IMR-90 (cell line): Measurements from ENCODE around the gene RHOF. TPM values are rescaled to one million over a fixed set of nuclear protein-coding genes. Genes with fewer than 3 reads are reported as not detected.

ENCODE experiments used
- ATAC-seq: fragments of 200-7000 bp; cut with Tn5 transposase; 2 replicates; pipeline ENCODE4 v1.9.1; 2020; ENCODE audit warnings: low read depth, mild to moderate bottlenecking, moderate library complexity
- BruUV-seq: library from RNA; stranded (reverse); fragments of 400-500 nt; replicated peaks from 2 replicates; lab custom pipeline; 2021; lab: Mats Ljungman, UMichigan
- CTCF ChIA-PET: fragments of 300-600 bp; formaldehyde crosslinking; extraction: SDS; loops from one replicate; lab custom pipeline; 2021; ENCODE audit warnings: antibody characterized with exemption; lab: Yijun Ruan, JAX
- POLR2A ChIA-PET: fragments of 300-600 bp; sonication (Branson Sonifier 250); formaldehyde crosslinking; loops from one replicate; lab custom pipeline; 2022; ENCODE audit warnings: antibody characterized with exemption; ENCODE audit not compliant: unreplicated experiment; lab: Charles Lee
- DNase-seq: peaks from one replicate; pipeline ENCODE4 v3.0.0; 2013
- H2AFZ ChIP-seq: replicated peaks from 2 replicates; pipeline ENCODE3; 2013; ENCODE audit warnings: low read length, mild to moderate bottlenecking; ENCODE audit not compliant: poor library complexity
- H2AK5ac ChIP-seq: 2 replicates; pipeline ENCODE4 v1.6.1; 2013; ENCODE audit warnings: low read depth, low read length, inconsistent platforms
- H2AK9ac ChIP-seq: replicated peaks from 2 replicates; pipeline ENCODE3; 2013; ENCODE audit warnings: mild to moderate bottlenecking, low read depth, low read length, moderate library complexity; ENCODE audit not compliant: poor library complexity
- H2BK120ac ChIP-seq: 2 replicates; pipeline ENCODE4 v1.6.1; 2013; ENCODE audit warnings: low read depth, low read length, inconsistent platforms
- H2BK15ac ChIP-seq: 3 replicates; pipeline ENCODE4 v1.6.1; 2013; ENCODE audit warnings: low read depth, low read length, inconsistent platforms
- H2BK20ac ChIP-seq: 2 replicates; pipeline ENCODE4 v1.6.1; 2013; ENCODE audit warnings: low read depth, mild to moderate bottlenecking, inconsistent platforms, low read length, moderate library complexity
- H2BK5ac ChIP-seq: 2 replicates; pipeline ENCODE4 v1.6.1; 2013; ENCODE audit warnings: mild to moderate bottlenecking, low read depth, low read length, inconsistent platforms; ENCODE audit not compliant: poor library complexity, severe bottlenecking
- H3K14ac ChIP-seq: replicated peaks from 2 replicates; pipeline ENCODE4 v1.6.1; 2013; ENCODE audit warnings: low read depth, low read length, inconsistent platforms
- H3K18ac ChIP-seq: 2 replicates; pipeline ENCODE4 v1.6.1; 2013; ENCODE audit warnings: low read depth, low read length, control low read depth
- H3K23ac ChIP-seq: 2 replicates; pipeline ENCODE4 v1.6.1; 2013; ENCODE audit warnings: low read depth, low read length, inconsistent platforms
- H3K27ac ChIP-seq: 2 replicates; pipeline ENCODE4 v1.5.1; 2013; ENCODE audit warnings: mild to moderate bottlenecking, control low read depth, low read length; ENCODE audit not compliant: insufficient read depth
- H3K27me3 ChIP-seq: 2 replicates; pipeline ENCODE4 v1.6.1; 2013; ENCODE audit warnings: low read length; ENCODE audit not compliant: control insufficient read depth, insufficient read depth
- H3K36me3 ChIP-seq: 2 replicates; pipeline ENCODE4 v1.6.1; 2013; ENCODE audit warnings: low read length, mixed read lengths; ENCODE audit not compliant: control insufficient read depth, insufficient read depth
- H3K4ac ChIP-seq: 2 replicates; pipeline ENCODE4 v1.6.1; 2013; ENCODE audit warnings: low read depth, low read length, inconsistent platforms
- H3K4me1 ChIP-seq: 2 replicates; pipeline ENCODE4 v1.6.1; 2013; ENCODE audit warnings: low read length, mixed read lengths; ENCODE audit not compliant: control insufficient read depth, insufficient read depth
- H3K4me2 ChIP-seq: 2 replicates; pipeline ENCODE4 v1.6.1; 2013; ENCODE audit warnings: low read depth, mild to moderate bottlenecking, control low read depth, low read length, moderate library complexity
- H3K4me3 ChIP-seq: 2 replicates; pipeline ENCODE4 v1.5.1; 2013; ENCODE audit warnings: low read depth, mild to moderate bottlenecking, control low read depth, low read length, moderate library complexity; ENCODE audit not compliant: insufficient read depth
- H3K56ac ChIP-seq: 2 replicates; pipeline ENCODE4 v1.6.1; 2013; ENCODE audit warnings: low read length, inconsistent platforms; ENCODE audit not compliant: insufficient read depth; ENCODE audit errors: extremely low read depth
- H3K79me1 ChIP-seq, 2 experiments: 2 replicates each; pipeline ENCODE4 v1.6.1; 2013; ENCODE audit warnings: low read length in 2 of 2, inconsistent platforms in 1 of 2, low read depth in 1 of 2
- H3K9ac ChIP-seq: 2 replicates; pipeline ENCODE4 v1.6.1; 2013; ENCODE audit warnings: low read depth, low read length, control low read depth
- H3K9me1 ChIP-seq: 2 replicates; pipeline ENCODE4 v1.6.1; 2013; ENCODE audit warnings: low read length, inconsistent platforms; ENCODE audit not compliant: insufficient read depth
- H3K9me3 ChIP-seq: 2 replicates; pipeline ENCODE4 v1.6.1; 2013; ENCODE audit warnings: low read length; ENCODE audit not compliant: control insufficient read depth, insufficient read depth
- H4K20me1 ChIP-seq: 2 replicates; pipeline ENCODE4 v1.6.1; 2013; ENCODE audit warnings: low read length, inconsistent platforms; ENCODE audit not compliant: insufficient read depth
- H4K5ac ChIP-seq: 2 replicates; pipeline ENCODE4 v1.6.1; 2013; ENCODE audit warnings: mild to moderate bottlenecking, low read depth, low read length, control low read depth
- H4K8ac ChIP-seq, 2 experiments: 2 replicates each; pipeline ENCODE4 v1.6.1; 2013; ENCODE audit warnings: low read depth in 2 of 2, low read length in 2 of 2, control low read depth in 1 of 2, inconsistent platforms in 1 of 2
- H4K91ac ChIP-seq: 2 replicates; pipeline ENCODE4 v1.6.1; 2013; ENCODE audit warnings: low read depth, low read length, inconsistent platforms; ENCODE audit not compliant: insufficient read depth
- BHLHE40 ChIP-seq: fragments of 150-350 bp; IDR thresholded peaks from 2 replicates; pipeline ENCODE4 v1.6.1; 2016; ENCODE audit warnings: mild to moderate bottlenecking, low read depth, low read length
- ELK1 ChIP-seq: fragments of 150-350 bp; IDR thresholded peaks from 2 replicates; pipeline ENCODE4 v1.6.1; 2016; ENCODE audit warnings: low read depth, mild to moderate bottlenecking, low read length, moderate library complexity, borderline replicate concordance
- USF2 ChIP-seq: fragments of 150-350 bp; IDR thresholded peaks from 2 replicates; pipeline ENCODE4 v1.6.1; 2017; ENCODE audit warnings: mild to moderate bottlenecking, antibody characterized with exemption, low read length, low read depth
- WGBS, 2 experiments: methylation state at CpG; one replicate each; pipeline versions ENCODE4 v1.1.5 to v1.1.7; 2013; ENCODE audit warnings: missing lambda C conversion rate in 2 of 2; ENCODE audit not compliant: insufficient read length in 1 of 2; ENCODE audit errors: extremely low coverage in 2 of 2; 5-methylcytosine and 5-hydroxymethylcytosine counted together
- dilution Hi-C: fragments of 300-500 bp; cut with HindIII; formaldehyde crosslinking; loops from one replicate; pipeline ENCODE4 v1.14.3; 2018; ENCODE audit warnings: low sequenced_read_pairs; ENCODE audit not compliant: unreplicated experiment
- in situ Hi-C: fragments of 300-500 bp; cut with MboI; formaldehyde crosslinking; loops from 3 replicates; pipeline ENCODE4 v1.14.3; 2019; ENCODE audit warnings: low sequenced_read_pairs, inconsistent platforms, mixed read lengths
- intact Hi-C: fragments of 100-400 bp; cut with micrococcal nuclease; formaldehyde crosslinking; loops from 2 replicates; pipeline ENCODE4 v1.10.0; 2022
- polyA plus RNA-seq, 3 experiments: library from polyadenylated mRNA; depleted of rRNA; stranded (reverse); fragments of >200 nt; gene quantifications; 2 replicates each; pipeline ENCODE4 v1.2.3, GENCODE V29; 2012; ENCODE audit warnings: low replicate concordance in 1 of 3
- total RNA-seq: library from RNA; depleted of rRNA; stranded (reverse); fragments of >200 nt; gene quantifications from 2 replicates; pipeline ENCODE4 v1.2.3, GENCODE V29; 2012

Gene RHOF
- total and polyA plus RNA-seq, 2 of the 4 experiments (the other 2 are of a cell fraction) = 3.0 to 5.1 TPM

- Histone ChIP-seq H3K9ac (peak overlapping the region; percentile 67), H2AK9ac (peak overlapping the region; percentile 95), H3K14ac (peak overlapping the region; percentile 61), H3K27ac (peak overlapping the region; percentile 77), H3K23ac (peak overlapping the region; percentile 92), H4K91ac (peak overlapping the region; percentile 78), H2BK20ac (0 out of 2 replicates have a peak overlapping the region, but pooled peaks have one; percentile 18), H2AK5ac (peak overlapping the region; percentile 78), H3K4ac (peak overlapping the region; percentile 77), H3K4me1 (peaks cover 34% of the 10 kb centered on the region), H3K4me2 (peak overlapping the region; percentile 88), H3K9me1 (peaks cover 4% of the 10 kb centered on the region; the same call in 1 of the 2 replicates), H3K79me1 (peaks cover 6 to 57% of the 10 kb centered on the region in 2 experiments; a peak in 3 of 4 replicates), H3K18ac (no peak overlapping the region), H3K27me3 (no peaks in the 10 kb centered on the region), H4K8ac (peak overlapping the region in 1 of 2 experiments; percentile 29; a peak in 3 of 4 replicates), H3K36me3 (peaks cover 9% of the 10 kb centered on the region; the same call in 1 of the 2 replicates), H3K4me3 (peak overlapping the region; percentile 13; the same call in 1 of the 2 replicates), H2BK15ac (no peak overlapping the region), H4K5ac (0 out of 2 replicates have a peak overlapping the region, but pooled peaks have one; percentile 12), H4K20me1 (peaks cover 11% of the 10 kb centered on the region), H2BK120ac (peak overlapping the region; percentile 5; the same call in 1 of the 2 replicates), H3K9me3 (no peaks in the 10 kb centered on the region), H3K56ac (no peak overlapping the region; the same call in 1 of the 2 replicates), H2AFZ (no peak overlapping the region), H2BK5ac (peak overlapping the region; percentile 73)
- in situ Hi-C loops (no loop called here), dilution Hi-C loops (no loop called here), intact Hi-C loops (loop anchor here (5.0 to 10.0 kb wide), 2 partner anchors 224 to 244 kb away; partner anchors contain the start of gene BCL7A)
- DNase-seq (no peak), ATAC-seq (no peak)
- ChIA-PET CTCF (interaction anchor here (0.5 to 2.3 kb wide), 3 partner anchors 13 to 90 kb away, joined by 3 to 8 read pairs (median 3); partner anchors contain the start of gene PSMD9), POLR2A (no interaction called here)
- no TSS peak for BruUV-seq
- no peak for TF ChIP-seq ELK1
- TF ChIP-seq BHLHE40 = no peak
- TF ChIP-seq USF2 = no peak
- 50% methylated on average over 6 of the region's 10 CpGs; no CpG with 5 or more reads in 1 of the 2 experiments for WGBS, 2 experiments
Observed at GRCh38 chr12:121798787-121799155, 5.3 kb upstream of the RHOF start.
